GM21367 (cell line): ENCODE measurements around the gene PLEKHH2.
"Not testable (repeated sequence)": the region's sequence is repeated elsewhere in the genome, so short reads cannot be mapped to it uniquely, and the experiment has no call there.

Source experiments
- ATAC-seq: cut with Tn5 transposase; IDR thresholded peaks from one replicate; pipeline ENCODE4 v1.9.1; 2021; ENCODE audit not compliant: unreplicated experiment

PLEKHH2 gene

DNA sequence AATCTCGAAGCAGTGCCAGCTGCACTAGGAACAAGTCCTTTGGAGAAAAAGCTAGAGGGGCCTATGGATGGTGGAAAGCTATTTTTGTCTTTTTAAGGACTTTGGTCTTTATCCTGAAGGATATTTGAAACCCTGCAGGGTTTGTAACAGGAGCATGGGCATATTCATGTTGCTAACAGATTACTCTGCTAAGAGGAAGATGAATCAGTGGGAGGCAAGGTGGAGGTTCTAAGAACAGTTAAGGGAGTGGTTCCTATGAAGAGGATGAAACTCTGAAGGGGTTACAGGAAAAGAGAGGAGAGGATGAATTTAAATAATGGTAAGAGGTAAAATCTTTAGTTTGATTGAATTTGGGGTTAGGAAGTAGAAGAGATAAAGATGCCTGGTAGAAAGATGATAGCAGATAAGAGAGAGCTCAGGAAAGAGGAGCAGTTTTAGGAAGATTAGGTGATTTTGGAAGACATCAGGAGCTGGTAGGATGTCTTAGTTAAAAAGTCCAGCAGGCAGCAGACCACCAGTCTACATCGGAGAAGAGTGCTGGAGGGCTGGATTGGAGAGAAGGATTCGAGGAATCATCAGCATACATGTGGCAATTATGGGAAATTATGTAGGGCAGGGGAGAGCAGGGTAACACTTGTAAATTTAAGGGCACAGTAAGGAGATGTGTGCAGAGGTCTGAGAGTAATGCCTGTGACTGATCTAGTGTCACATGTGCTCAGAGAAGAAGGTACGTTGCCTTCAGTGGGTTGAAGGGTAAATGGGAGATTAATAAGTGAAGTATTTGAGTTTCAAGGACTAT lies 78.4 kb downstream of the PLEKHH2 start:
- ATAC-seq: no peak

GRCh38 chr2:43717322-43717721 lies 80.3 kb downstream of the PLEKHH2 start:
- no peak for ATAC-seq

DNA sequence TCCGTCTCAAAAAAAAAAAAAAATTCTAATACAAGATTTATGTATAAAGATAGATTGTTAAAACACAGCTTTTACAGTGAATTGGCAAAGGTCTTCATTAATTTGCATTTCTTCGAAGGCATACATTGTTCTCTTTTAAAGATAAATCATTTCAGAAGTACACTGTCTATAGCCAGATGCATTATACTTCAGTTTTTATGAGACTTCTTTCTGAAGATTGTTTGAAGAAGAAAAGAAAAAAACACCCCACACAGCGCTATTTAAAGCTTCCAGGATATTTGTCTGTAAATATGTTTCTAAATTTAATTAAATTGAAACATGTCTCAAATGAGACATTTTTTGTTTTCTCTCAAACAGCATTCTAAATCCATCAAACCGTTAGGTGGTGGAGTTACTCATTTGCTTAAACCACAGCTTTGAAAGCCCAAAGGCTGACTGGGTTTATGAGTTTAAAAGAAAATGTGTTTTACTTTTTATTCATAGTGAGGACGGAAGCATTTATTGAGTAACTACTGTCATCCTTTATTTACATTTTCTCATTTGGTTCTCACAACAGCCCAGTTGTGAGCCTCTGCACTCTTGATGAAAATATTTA lies 81.6 kb downstream of the PLEKHH2 start:
- no peak for ATAC-seq

GRCh38 chr2:43724728-43725526 lies 87.9 kb downstream of the PLEKHH2 start:
- ATAC-seq: no peak

DNA sequence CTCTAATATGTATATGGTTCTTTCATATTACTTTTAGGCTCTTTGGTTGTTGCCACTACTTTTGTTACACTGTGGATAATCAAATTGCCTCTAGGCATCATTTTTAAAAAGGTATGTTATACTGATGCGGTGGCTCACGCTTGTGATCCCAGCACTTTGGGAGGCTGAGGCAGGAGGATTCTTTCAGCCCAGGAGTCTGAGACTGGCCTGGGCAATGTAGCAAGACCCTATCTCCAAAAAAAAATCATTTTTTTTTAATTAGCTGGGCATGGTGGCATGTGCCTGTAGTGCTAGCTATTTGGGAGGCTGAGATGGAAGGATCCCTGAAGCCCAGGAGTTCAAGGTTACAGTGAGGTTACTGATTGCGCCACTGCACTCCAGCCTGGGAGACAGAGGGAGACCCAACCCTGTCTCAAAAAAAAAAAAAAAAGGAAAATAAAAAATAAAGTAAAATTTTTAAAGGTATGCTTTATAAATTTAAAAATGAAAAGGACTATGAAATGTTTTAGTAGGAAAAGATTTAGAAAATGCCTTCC lies 88.7 kb downstream of the PLEKHH2 start:
- ATAC-seq: no peak

GRCh38 chr2:43726961-43727633 lies 90.0 kb downstream of the PLEKHH2 start:
- ATAC-seq: not testable (repeated sequence)

DNA sequence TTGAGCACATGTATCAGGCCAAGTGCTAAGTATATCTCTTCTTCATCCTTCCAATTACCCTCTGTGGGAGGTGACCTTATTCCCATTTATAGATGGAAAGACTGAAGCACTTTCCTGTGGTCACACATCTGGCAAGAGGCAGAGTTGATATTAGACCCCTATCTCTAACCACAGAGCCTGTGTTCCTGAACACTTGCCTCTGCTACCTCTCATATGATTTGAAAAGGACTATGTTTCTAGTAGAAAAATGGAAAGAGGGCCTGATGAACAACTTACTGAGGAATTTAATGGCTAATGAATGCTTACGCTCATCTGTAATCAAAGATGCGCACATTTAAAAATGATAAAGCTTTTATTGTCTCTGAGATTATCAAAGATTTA lies 90.6 kb downstream of the PLEKHH2 start:
- no peak for ATAC-seq

- no peak for ATAC-seq
Measured at GRCh38 chr2:43729491-43730174, 92.6 kb downstream of the PLEKHH2 start.

DNA sequence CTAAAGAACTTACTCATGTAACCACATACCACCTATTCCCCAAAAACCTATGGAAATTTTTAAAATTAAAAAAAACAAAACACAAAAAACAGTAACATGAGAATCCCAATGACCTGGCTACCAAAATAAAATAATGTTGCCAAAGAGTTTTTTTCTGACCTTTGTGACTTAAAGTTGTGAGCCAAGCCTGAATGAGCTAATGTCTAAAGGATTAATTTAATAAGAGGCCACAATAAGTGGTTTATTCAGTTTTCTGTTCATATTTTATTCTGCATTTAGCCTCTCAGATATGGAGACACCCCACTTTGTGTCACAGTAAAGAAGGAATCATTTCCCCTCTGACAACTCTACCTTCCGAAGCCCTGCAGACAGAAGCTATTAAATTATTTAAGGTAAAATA lies 94.2 kb downstream of the PLEKHH2 start:
- no peak for ATAC-seq

- ATAC-seq: no peak
Measured at GRCh38 chr2:43736637-43737036, 99.6 kb downstream of the PLEKHH2 start.

DNA sequence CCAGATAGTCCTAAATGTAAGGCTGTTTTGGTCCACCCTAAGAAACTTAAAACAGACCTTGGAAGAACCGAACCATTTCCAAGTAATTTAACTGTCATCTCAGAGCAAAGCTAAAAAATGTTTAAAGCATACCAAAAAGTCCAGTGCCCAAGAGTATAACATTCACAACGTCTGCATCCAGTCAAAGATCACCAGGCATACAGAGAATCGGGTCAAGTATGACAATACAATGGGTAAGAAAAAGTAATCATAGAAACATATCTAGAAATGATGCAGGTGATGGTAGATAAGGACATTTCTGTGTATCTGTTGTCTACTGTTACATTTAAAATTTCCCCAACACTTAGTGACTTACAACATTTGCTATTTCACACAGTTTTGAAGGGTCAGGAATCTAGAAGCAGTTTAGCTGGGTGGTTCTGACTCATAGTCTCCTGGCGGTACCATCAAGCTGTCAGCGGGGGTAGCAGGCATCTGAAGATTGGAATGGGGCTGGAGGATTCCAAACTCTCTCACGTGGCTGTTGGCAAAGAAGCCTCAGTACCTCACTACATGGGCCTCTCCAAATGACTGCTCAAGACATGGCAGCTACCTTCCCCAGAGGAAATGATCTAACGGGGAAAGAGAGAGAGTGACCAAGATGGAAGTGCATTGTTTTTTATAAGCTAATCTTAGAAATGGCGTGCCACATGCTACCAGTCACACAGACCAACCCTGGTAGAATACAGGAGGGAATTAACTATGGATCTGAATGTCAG lies 100.2 kb downstream of the PLEKHH2 start:
- no peak for ATAC-seq

DNA sequence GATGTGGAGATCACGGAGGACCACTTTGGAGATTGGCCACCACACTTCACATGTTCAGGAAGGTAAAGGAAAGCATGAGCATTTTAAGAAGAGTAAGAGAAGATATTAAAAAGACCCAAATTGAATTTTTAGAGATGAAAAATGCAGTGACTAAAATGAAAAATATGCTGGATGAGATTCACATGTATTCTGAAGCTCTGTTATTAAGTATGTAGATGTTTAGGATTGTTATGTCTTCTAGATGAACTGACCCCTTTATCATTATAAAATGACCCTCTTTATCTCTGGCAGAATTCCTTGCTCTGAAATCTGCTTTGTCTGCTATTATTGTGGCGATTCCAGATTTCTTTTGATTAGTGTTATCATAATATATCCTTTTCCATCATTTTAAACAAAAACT lies 100.8 kb downstream of the PLEKHH2 start:
- no peak for ATAC-seq

DNA sequence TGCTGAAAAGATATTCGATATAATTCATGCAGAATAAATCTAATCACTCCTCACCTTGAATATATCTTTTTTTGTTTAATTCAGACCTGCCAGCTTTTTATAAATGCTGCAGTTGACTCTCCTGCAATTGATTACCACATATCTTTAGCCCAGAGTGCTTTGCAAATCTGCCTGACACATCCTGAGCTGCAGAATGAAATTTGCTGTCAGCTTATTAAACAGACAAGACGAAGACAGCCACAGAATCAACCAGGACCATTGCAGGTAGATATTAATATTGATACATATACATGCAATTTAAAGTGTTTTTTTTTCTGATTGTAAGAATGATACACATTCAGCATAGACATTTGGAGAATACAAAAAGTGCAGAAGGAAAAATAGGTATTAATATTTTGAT lies 101.2 kb downstream of the PLEKHH2 start:
- ATAC-seq: no peak

GRCh38 chr2:43743706-43744105 lies 106.6 kb downstream of the PLEKHH2 start:
- ATAC-seq: no peak

GRCh38 chr2:43745457-43745856 lies 108.4 kb downstream of the PLEKHH2 start:
- ATAC-seq: no peak

GRCh38 chr2:43748333-43748732 lies 111.3 kb downstream of the PLEKHH2 start:
- ATAC-seq: no peak

- no peak for ATAC-seq
Measured at GRCh38 chr2:43749583-43749982, 112.5 kb downstream of the PLEKHH2 start.

GRCh38 chr2:43751476-43751990 lies 114.5 kb downstream of the PLEKHH2 start:
- no peak for ATAC-seq

- ATAC-seq: no peak
Measured at GRCh38 chr2:43752302-43752701, 115.2 kb downstream of the PLEKHH2 start.

GRCh38 chr2:43754180-43754579 lies 117.1 kb downstream of the PLEKHH2 start:
- no peak for ATAC-seq
